Heart left ventricle (tissue), 16 donors: ENCODE data around the gene UNC13B. TPM values are rescaled to one million over a fixed set of nuclear protein-coding genes. Genes with fewer than 3 reads are reported as not detected.
"Not testable (repeated sequence)": the region's sequence is repeated elsewhere in the genome, so short reads cannot be mapped to it uniquely, and the experiment has no call there.

Experiments used
- ATAC-seq, 4 donors: fragments of 200-7000 bp; cut with Tn5 transposase; one replicate each; pipeline ENCODE4 v1.9.1; 2020 to 2022; ENCODE audit warnings: moderate library complexity in 4 of 4, mild to moderate bottlenecking in 3 of 4, moderate number of reproducible peaks in 1 of 4
- DNase-seq, 5 donors: peaks; one replicate each; pipeline ENCODE4 v3.0.0-alpha.2; 2020
- H3K27ac ChIP-seq, 12 donors: fragments of 200-600 bp; sonication (generic) in 4 of 12; one replicate each; pipeline versions ENCODE4 v1.5.0 to v1.8.0; 2016 to 2022; ENCODE audit warnings: mild to moderate bottlenecking in 2 of 12
- H3K27me3 ChIP-seq, 9 donors: fragments of 200-600 bp; sonication (generic) in 2 of 9; one replicate each; pipeline versions ENCODE4 v1.5.1 to v1.8.0; 2016 to 2022; ENCODE audit warnings: mild to moderate bottlenecking in 3 of 9
- H3K36me3 ChIP-seq, 9 donors: fragments of 200-600 bp; sonication (generic) in 2 of 9; one replicate each; pipeline versions ENCODE4 v1.5.0 to v1.8.0; 2018 to 2022; ENCODE audit warnings: mild to moderate bottlenecking in 2 of 9
- H3K4me1 ChIP-seq, 12 donors: fragments of 200-600 bp; sonication (generic) in 4 of 12; one replicate each; pipeline versions ENCODE4 v1.5.0 to v1.8.0; 2016 to 2022; ENCODE audit warnings: mild to moderate bottlenecking in 3 of 12
- H3K4me3 ChIP-seq, 12 donors: fragments of 200-600 bp; sonication (generic) in 4 of 12; one replicate each; pipeline versions ENCODE4 v1.5.0 to v1.8.0; 2017 to 2022; ENCODE audit warnings: mild to moderate bottlenecking in 9 of 12, moderate library complexity in 4 of 12
- H3K9me3 ChIP-seq, 12 donors: fragments of 200-600 bp; sonication (generic) in 4 of 12; one replicate each; pipeline versions ENCODE4 v1.5.0 to v1.8.0; 2016 to 2022; ENCODE audit warnings: mild to moderate bottlenecking in 1 of 12
- CTCF ChIP-seq, 12 donors: fragments of 200-600 bp; sonication (generic) in 4 of 12; IDR thresholded peaks; one replicate each; pipeline versions ENCODE4 v1.5.0 to v1.8.0; 2018 to 2022; ENCODE audit warnings: antibody characterized with exemption in 12 of 12, mild to moderate bottlenecking in 5 of 12
- POLR2A ChIP-seq, 2 donors: fragments of 450-650 bp; IDR thresholded peaks; one replicate each; pipeline ENCODE4 v1.6.1; 2017; ENCODE audit warnings: antibody characterized with exemption in 2 of 2, mild to moderate bottlenecking in 2 of 2, moderate library complexity in 2 of 2
- WGBS, 4 donors: extraction: QIAGEN DNeasy Blood & Tissue Kit in 2 of 4; methylation state at CpG; one replicate each; pipeline versions ENCODE4 v1.1.5 to v1.1.7; 2013 to 2018; 5-methylcytosine and 5-hydroxymethylcytosine counted together
- intact Hi-C, 10 donors: fragments of 100-400 bp; cut with DNase I; formaldehyde crosslinking; loops; one replicate each; pipeline versions ENCODE4 v1.11.1 to v1.14.2; 2022
- polyA plus RNA-seq, 2 donors: library from polyadenylated mRNA; stranded (reverse); fragments of 200-250 nt; gene quantifications; one replicate each; pipeline ENCODE4 v1.2.3, GENCODE V29; 2013
- total RNA-seq, 9 donors: library from RNA; depleted of rRNA in 2 of 9; stranded (reverse); fragments of >200 nt in 2 of 9; fragmentation: NEBNext Ultra II Directional in 3 of 9; extraction: Animal tissue kit (Norgen Biotek cat#: 25700) in 3 of 9; gene quantifications; one replicate each; pipeline versions ENCODE4 v1.1.0 to v1.2.4, GENCODE V29; 2016 to 2023
- donor health status: ischemic (EF 13 %, LVEDD 7.1; RV severe dilation, severe dysfunction).
- donor health status: healthy with polysubstance abuse.
- donor health status: DM: no; HTN: yes; CAD: no.
- donor health status: DM: no; HTN: no; CAD: no.
- donor health status: ischemic (EF 25% LVEDD 6.9; RV normal size, moderate dysfunction).
- donor health status: ischemic (EF 25% LVEDD 5.7; RV mildly dilated, moderate dysfunction).
- donor health status: healthy.
- donor health status: DM: yes; HTN: yes; CAD: no.
- donor health status: ischemic (EF 35%, LVEDD 5.7; RV mildly dilated, moderate dysfunction).
- donor health status: nonischemic (EF 11% LVEDD 7.7; RV severe dilation, severe dysfunction).
- donor health status: DM: yes; HTN: yes; CAD: no.
- donor health status: PGD.
- donor health status: ischemic (EF 29% LVEDD 5.4; RV normal size, mild dysfunction).
- donor health status: nonischemic (EF 23%, LVEDD 6.1; RV moderate dilation, normal function).

Gene UNC13B
- total and polyA plus RNA-seq, 11 donors: 8.1 to 30.2 (median 21.2) TPM

- Histone ChIP-seq H3K27ac (no peak overlapping the region), H3K4me1 (peaks cover 0 to 3% (median 0%) of the 10 kb centered on the region in 12 donors), H3K36me3 (peaks cover 0 to 25% (median 16%) of the 10 kb centered on the region in 9 donors), H3K9me3 (no peaks in the 10 kb centered on the region), H3K27me3 (no peaks in the 10 kb centered on the region), H3K4me3 (no peak overlapping the region)
- intact Hi-C loops: no loop called here
- WGBS, 4 donors: 88 to 92% (median 90%) methylated on average over 3 of the region's 3 CpGs
- no peak for ATAC-seq
- TF ChIP-seq CTCF (IDR thresholded peaks at IDR 0.05) (no peak), POLR2A (IDR thresholded peaks at IDR 0.05) (no peak)
- DNase-seq: no peak
Observed at GRCh38 chr9:35407846-35408245, 246.0 kb downstream of the UNC13B start.

GRCh38 chr9:35409434-35409833 is 247.6 kb downstream of the UNC13B start:
- H3K27me3 ChIP-seq, DNase-seq, H3K4me3 ChIP-seq, H3K36me3 ChIP-seq, ATAC-seq, H3K9me3 ChIP-seq, intact Hi-C loops, H3K27ac ChIP-seq, H3K4me1 ChIP-seq: not testable (repeated sequence)
- WGBS, 4 donors: 96 to 98% (median 97%) methylated on average over 5 of the region's 5 CpGs

- peaks cover 0 to 4% (median 0%) of the 10 kb centered on the region in 9 donors for H3K36me3 ChIP-seq
- 79 to 86% (median 82%) methylated on average over 1 of the region's 1 CpG for WGBS, 4 donors
- no peak overlapping the region for H3K4me3 ChIP-seq
- no peak for DNase-seq
- intact Hi-C loops: no loop called here
- H3K27ac ChIP-seq: no peak overlapping the region
- no peaks in the 10 kb centered on the region for H3K27me3 ChIP-seq
- TF ChIP-seq POLR2A (IDR thresholded peaks at IDR 0.05) (no peak), CTCF (IDR thresholded peaks at IDR 0.05) (no peak)
- peaks cover 0 to 3% (median 0%) of the 10 kb centered on the region in 12 donors for H3K9me3 ChIP-seq
- no peaks in the 10 kb centered on the region for H3K4me1 ChIP-seq
- no peak for ATAC-seq
Observed at GRCh38 chr9:35414889-35415288, 253.1 kb downstream of the UNC13B start.

GRCh38 chr9:35415402-35416097 is 253.7 kb downstream of the UNC13B start:
- no peaks in the 10 kb centered on the region for H3K4me1 ChIP-seq
- H3K9me3 ChIP-seq: peaks cover 0 to 3% (median 0%) of the 10 kb centered on the region in 12 donors
- WGBS, 4 donors: 74 to 84% (median 77%) methylated on average over 6 of the region's 6 CpGs
- intact Hi-C loops: no loop called here
- no peak for TF ChIP-seq CTCF (IDR thresholded peaks at IDR 0.05)
- TF ChIP-seq POLR2A (IDR thresholded peaks at IDR 0.05): no peak
- peaks cover 0 to 2% (median 0%) of the 10 kb centered on the region in 9 donors for H3K36me3 ChIP-seq
- no peak for ATAC-seq
- no peaks in the 10 kb centered on the region for H3K27me3 ChIP-seq
- no peak overlapping the region for H3K27ac ChIP-seq
- no peak overlapping the region for H3K4me3 ChIP-seq
- DNase-seq: no peak

GRCh38 chr9:35416098-35416427 is 254.3 kb downstream of the UNC13B start:
- Histone ChIP-seq H3K36me3 (no peaks in the 10 kb centered on the region), H3K9me3 (peaks cover 0 to 3% (median 0%) of the 10 kb centered on the region in 12 donors), H3K27ac (no peak overlapping the region), H3K4me3 (no peak overlapping the region), H3K4me1 (no peaks in the 10 kb centered on the region), H3K27me3 (no peaks in the 10 kb centered on the region)
- WGBS, 4 donors: 59 to 88% (median 71%) methylated on average over 2 of the region's 2 CpGs
- no peak for DNase-seq
- no peak for ATAC-seq
- intact Hi-C loops: no loop called here
- TF ChIP-seq CTCF (IDR thresholded peaks at IDR 0.05): no peak
- TF ChIP-seq POLR2A (IDR thresholded peaks at IDR 0.05): no peak
